ENCODE data around the gene THSD4. TPM values are rescaled to one million over a fixed set of nuclear protein-coding genes. Genes with fewer than 3 reads are reported as not detected.

THSD4 gene
- total and polyA plus RNA-seq, 2 of the 4 experiments (the other 2 are of a cell fraction) = 25.5 to 31.1 TPM

- dilution Hi-C loops (cut with HindIII; ENCODE audit: low sequenced_read_pairs, unreplicated experiment) (no loop called here), intact Hi-C loops (cut with micrococcal nuclease) (no loop called here), in situ Hi-C loops (cut with MboI; ENCODE audit: low sequenced_read_pairs) (no loop called here)
- no peak overlapping the region for H2AK9ac ChIP-seq (replicated peaks; ENCODE audit: low read depth, low read length, poor library complexity)
- H3K9me1 ChIP-seq (ENCODE audit: insufficient read depth, low read length) = no peaks in the 10 kb centered on the region
- TF ChIP-seq MAZ (IDR thresholded peaks at IDR 0.05; ENCODE audit: borderline replicate concordance, low read depth, low read length) = no peak
- TF ChIP-seq MXI1 (IDR thresholded peaks at IDR 0.05; ENCODE audit: borderline replicate concordance, low read depth, low read length) = no peak
- TF ChIP-seq USF2 (IDR thresholded peaks at IDR 0.05; ENCODE audit: low read depth, low read length) = no peak
- no peak for TF ChIP-seq RCOR1 (IDR thresholded peaks at IDR 0.05; ENCODE audit: insufficient replicate concordance, low read length)
- no peak for TF ChIP-seq POLR2A (IDR thresholded peaks at IDR 0.05; ENCODE audit: low read depth, low read length)
- TF ChIP-seq MAFK (IDR thresholded peaks at IDR 0.05; ENCODE audit: low read depth, low read length) = no peak
- no peak for TF ChIP-seq FOS (IDR thresholded peaks at IDR 0.05; ENCODE audit: low read depth, low read length)
- TF ChIP-seq RFX5 (IDR thresholded peaks at IDR 0.05; ENCODE audit: low read depth, low read length) = no peak
- no peak for TF ChIP-seq BHLHE40 (IDR thresholded peaks at IDR 0.05; ENCODE audit: low read depth, low read length)
- TF ChIP-seq, protein P1, sequence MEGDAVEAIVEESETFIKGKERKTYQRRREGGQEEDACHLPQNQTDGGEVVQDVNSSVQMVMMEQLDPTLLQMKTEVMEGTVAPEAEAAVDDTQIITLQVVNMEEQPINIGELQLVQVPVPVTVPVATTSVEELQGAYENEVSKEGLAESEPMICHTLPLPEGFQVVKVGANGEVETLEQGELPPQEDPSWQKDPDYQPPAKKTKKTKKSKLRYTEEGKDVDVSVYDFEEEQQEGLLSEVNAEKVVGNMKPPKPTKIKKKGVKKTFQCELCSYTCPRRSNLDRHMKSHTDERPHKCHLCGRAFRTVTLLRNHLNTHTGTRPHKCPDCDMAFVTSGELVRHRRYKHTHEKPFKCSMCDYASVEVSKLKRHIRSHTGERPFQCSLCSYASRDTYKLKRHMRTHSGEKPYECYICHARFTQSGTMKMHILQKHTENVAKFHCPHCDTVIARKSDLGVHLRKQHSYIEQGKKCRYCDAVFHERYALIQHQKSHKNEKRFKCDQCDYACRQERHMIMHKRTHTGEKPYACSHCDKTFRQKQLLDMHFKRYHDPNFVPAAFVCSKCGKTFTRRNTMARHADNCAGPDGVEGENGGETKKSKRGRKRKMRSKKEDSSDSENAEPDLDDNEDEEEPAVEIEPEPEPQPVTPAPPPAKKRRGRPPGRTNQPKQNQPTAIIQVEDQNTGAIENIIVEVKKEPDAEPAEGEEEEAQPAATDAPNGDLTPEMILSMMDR (conservative IDR thresholded peaks at IDR 0.05; ENCODE audit: low read depth, low read length) = no peak
- no peak for TF ChIP-seq RAD21 (IDR thresholded peaks at IDR 0.05; ENCODE audit: low read length)
- no peak for TF ChIP-seq CEBPB (IDR thresholded peaks at IDR 0.05; ENCODE audit: low read depth, low read length)
- no peak for TF ChIP-seq SMC3 (IDR thresholded peaks at IDR 0.05; ENCODE audit: low read depth, low read length)
- TF ChIP-seq CHD1 (IDR thresholded peaks at IDR 0.05; ENCODE audit: low read depth, low read length) = no peak
- no peak for TF ChIP-seq NFE2L2 (IDR thresholded peaks at IDR 0.05; ENCODE audit: low read depth, low read length)
- TF ChIP-seq, protein P2, sequence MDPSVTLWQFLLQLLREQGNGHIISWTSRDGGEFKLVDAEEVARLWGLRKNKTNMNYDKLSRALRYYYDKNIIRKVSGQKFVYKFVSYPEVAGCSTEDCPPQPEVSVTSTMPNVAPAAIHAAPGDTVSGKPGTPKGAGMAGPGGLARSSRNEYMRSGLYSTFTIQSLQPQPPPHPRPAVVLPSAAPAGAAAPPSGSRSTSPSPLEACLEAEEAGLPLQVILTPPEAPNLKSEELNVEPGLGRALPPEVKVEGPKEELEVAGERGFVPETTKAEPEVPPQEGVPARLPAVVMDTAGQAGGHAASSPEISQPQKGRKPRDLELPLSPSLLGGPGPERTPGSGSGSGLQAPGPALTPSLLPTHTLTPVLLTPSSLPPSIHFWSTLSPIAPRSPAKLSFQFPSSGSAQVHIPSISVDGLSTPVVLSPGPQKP (IDR thresholded peaks at IDR 0.05; ENCODE audit: borderline replicate concordance, low read depth, low read length) = no peak
- no peak overlapping the region for H3K27ac ChIP-seq (ENCODE audit: insufficient read depth, low read length)
- H2AK5ac ChIP-seq (ENCODE audit: low read depth, low read length) = no peak overlapping the region
- H4K5ac ChIP-seq (ENCODE audit: low read depth, low read length) = no peak overlapping the region
- no peaks in the 10 kb centered on the region for H3K9me3 ChIP-seq (ENCODE audit: control insufficient read depth, insufficient read depth, low read length)
- no peak overlapping the region for H3K23ac ChIP-seq (ENCODE audit: low read depth, low read length)
- H3K9ac ChIP-seq (ENCODE audit: low read depth, low read length) = no peak overlapping the region
- H2BK15ac ChIP-seq (ENCODE audit: low read depth, low read length) = no peak overlapping the region
- peaks cover 2 to 4% of the 10 kb centered on the region in 2 experiments; a peak in 3 of 4 replicates for H3K79me1 ChIP-seq (ENCODE audit: low read depth in 1 of 2, low read length in 2 of 2)
- BruUV-seq (replicated peaks) = no TSS peak
- no peak overlapping the region for H2BK20ac ChIP-seq (ENCODE audit: low read depth, low read length)
- no peak overlapping the region for H3K4me2 ChIP-seq (ENCODE audit: low read depth, low read length)
- H3K27me3 ChIP-seq (ENCODE audit: control insufficient read depth, insufficient read depth, low read length) = no peaks in the 10 kb centered on the region
- no peak for ATAC-seq (ENCODE audit: low read depth)
- POLR2A ChIA-PET (ENCODE audit: unreplicated experiment) = no interaction called here
- no peak overlapping the region for H3K4me3 ChIP-seq (ENCODE audit: insufficient read depth, low read depth, low read length)
- CTCF ChIA-PET = no interaction called here
- no peak for DNase-seq
- H4K8ac ChIP-seq (ENCODE audit: low read depth in 2 of 2, low read length in 2 of 2) = no peak overlapping the region
- no peak overlapping the region for H4K91ac ChIP-seq (ENCODE audit: insufficient read depth, low read depth, low read length)
- H3K4me1 ChIP-seq (ENCODE audit: control insufficient read depth, insufficient read depth, low read length) = no peaks in the 10 kb centered on the region
- no peak overlapping the region for H3K18ac ChIP-seq (ENCODE audit: low read depth, low read length)
- no peak overlapping the region for H2BK120ac ChIP-seq (ENCODE audit: low read depth, low read length)
- H3K36me3 ChIP-seq (ENCODE audit: control insufficient read depth, insufficient read depth, low read length) = 0 out of 2 replicates have a peak, but pooled peaks cover 1% of the 10 kb centered on the region
- H3K56ac ChIP-seq (ENCODE audit: extremely low read depth, insufficient read depth, low read length) = no peak overlapping the region
- no peak overlapping the region for H2BK5ac ChIP-seq (ENCODE audit: low read depth, low read length, poor library complexity, severe bottlenecking)
- H4K20me1 ChIP-seq (ENCODE audit: insufficient read depth, low read length) = no peaks in the 10 kb centered on the region
- H2AFZ ChIP-seq (replicated peaks; ENCODE audit: low read length, poor library complexity) = no peak overlapping the region
- no peak overlapping the region for H3K14ac ChIP-seq (replicated peaks; ENCODE audit: low read depth, low read length)
- H3K4ac ChIP-seq (ENCODE audit: low read depth, low read length) = no peak overlapping the region
Observed at GRCh38 chr15:71171195-71171594, 55.9 kb downstream of the THSD4 start.

Measured in IMR-90 (cell line).